Uterus (tissue), 4 donors: ENCODE data around the gene GPR149. TPM values are rescaled to one million over a fixed set of nuclear protein-coding genes. Genes with fewer than 3 reads are reported as not detected.

Source experiments
- DNase-seq, 2 donors: peaks; one replicate each; pipeline ENCODE4 v3.0.0-alpha.2; 2019 to 2020
- H3K27ac ChIP-seq, 2 donors: fragments of 200-600 bp; sonication (generic); 1 replicate in 1 of 2; 2 replicates in 1 of 2; pipeline ENCODE4 v1.5.1; 2016 to 2018
- H3K27me3 ChIP-seq, 2 donors: fragments of 200-600 bp; sonication (generic); one replicate each; pipeline ENCODE4 v1.5.1; 2018 to 2019; ENCODE audit warnings: control low read depth in 1 of 2
- H3K36me3 ChIP-seq, 2 donors: fragments of 200-600 bp; sonication (generic); one replicate each; pipeline ENCODE4 v1.5.1; 2019; ENCODE audit warnings: control low read depth in 1 of 2
- H3K4me1 ChIP-seq, 2 donors: fragments of 200-600 bp; sonication (generic); one replicate each; pipeline ENCODE4 v1.5.1; 2018 to 2019; ENCODE audit warnings: control low read depth in 1 of 2
- H3K4me3 ChIP-seq, 2 donors: fragments of 200-600 bp; sonication (generic); 1 replicate in 1 of 2; 2 replicates in 1 of 2; pipeline ENCODE4 v1.5.1; 2018 to 2019; ENCODE audit warnings: mild to moderate bottlenecking in 1 of 2
- H3K9me3 ChIP-seq, 2 donors: fragments of 200-600 bp; sonication (generic); one replicate each; pipeline ENCODE4 v1.5.1; 2019; ENCODE audit warnings: control low read depth in 1 of 2
- CTCF ChIP-seq, 4 experiments: fragments of 200-600 bp in 2 of 4; fragments of 450-650 bp in 2 of 4; sonication (generic) in 2 of 4; IDR thresholded peaks; one replicate each; pipeline ENCODE4 v1.5.1; 2016 to 2019; ENCODE audit warnings: antibody characterized with exemption in 4 of 4, mild to moderate bottlenecking in 2 of 4, moderate library complexity in 1 of 4
- POLR2A ChIP-seq, 2 donors: fragments of 450-650 bp; IDR thresholded peaks; one replicate each; pipeline ENCODE4 v1.6.1; 2016; ENCODE audit warnings: antibody characterized with exemption in 2 of 2, mild to moderate bottlenecking in 1 of 2, moderate library complexity in 1 of 2
- intact Hi-C: fragments of 100-400 bp; cut with DNase I; formaldehyde crosslinking; loops from one replicate; pipeline ENCODE4 v1.15.1; 2023; ENCODE audit warnings: low total_unique reads
- total RNA-seq, 4 donors: library from RNA; depleted of rRNA in 3 of 4; stranded (reverse); fragments of >200 nt in 3 of 4; gene quantifications; one replicate each; pipeline versions ENCODE4 v1.1.0 to v1.2.4, GENCODE V29; 2014 to 2023
- donor health status: DM: yes; HTN: yes; CAD: no.

The GPR149 gene
- total RNA-seq, 4 donors from 2014 or later = not detected

GRCh38 chr3:154431043-154431442 is 1.1 kb upstream of the GPR149 start:
- no peaks in the 10 kb centered on the region for H3K4me1 ChIP-seq
- DNase-seq = no peak
- TF ChIP-seq POLR2A (IDR thresholded peaks at IDR 0.05) (no peak), CTCF (IDR thresholded peaks at IDR 0.05) (no peak)
- no peaks in the 10 kb centered on the region for H3K9me3 ChIP-seq
- intact Hi-C loops = no loop called here
- H3K36me3 ChIP-seq = no peaks in the 10 kb centered on the region
- H3K27me3 ChIP-seq = peaks cover 0 to 21% of the 10 kb centered on the region in 2 donors
- H3K27ac ChIP-seq = no peak overlapping the region
- H3K4me3 ChIP-seq = no peak overlapping the region

GRCh38 chr3:154428286-154429206 is 1.4 kb downstream of the GPR149 start:
- Histone ChIP-seq H3K27me3 (peaks cover 0 to 21% of the 10 kb centered on the region in 2 donors), H3K4me3 (no peak overlapping the region), H3K27ac (no peak overlapping the region), H3K9me3 (no peaks in the 10 kb centered on the region), H3K4me1 (no peaks in the 10 kb centered on the region), H3K36me3 (no peaks in the 10 kb centered on the region)
- DNase-seq = no peak
- TF ChIP-seq CTCF (IDR thresholded peaks at IDR 0.05) (no peak), POLR2A (IDR thresholded peaks at IDR 0.05) (no peak)
- intact Hi-C loops = no loop called here

- no peaks in the 10 kb centered on the region for H3K4me1 ChIP-seq
- no peak for DNase-seq
- H3K36me3 ChIP-seq = no peaks in the 10 kb centered on the region
- H3K9me3 ChIP-seq = no peaks in the 10 kb centered on the region
- H3K4me3 ChIP-seq = no peak overlapping the region
- intact Hi-C loops = no loop called here
- peaks cover 0 to 21% of the 10 kb centered on the region in 2 donors for H3K27me3 ChIP-seq
- H3K27ac ChIP-seq = no peak overlapping the region
- TF ChIP-seq POLR2A (IDR thresholded peaks at IDR 0.05) = no peak
- TF ChIP-seq CTCF (IDR thresholded peaks at IDR 0.05) = no peak
These were observed 2.2 kb downstream of the GPR149 start for GRCh38 chr3:154427685-154428285.

GRCh38 chr3:154422694-154423093 is 7.3 kb downstream of the GPR149 start:
- intact Hi-C loops = no loop called here
- DNase-seq = no peak
- Histone ChIP-seq H3K27me3 (peaks cover 0 to 9% of the 10 kb centered on the region in 2 donors), H3K9me3 (no peaks in the 10 kb centered on the region), H3K36me3 (no peaks in the 10 kb centered on the region), H3K4me1 (no peaks in the 10 kb centered on the region), H3K4me3 (no peak overlapping the region), H3K27ac (no peak overlapping the region)
- TF ChIP-seq CTCF (IDR thresholded peaks at IDR 0.05) = no peak
- TF ChIP-seq POLR2A (IDR thresholded peaks at IDR 0.05) = no peak

GRCh38 chr3:154421083-154421482 is 8.9 kb downstream of the GPR149 start:
- no peak overlapping the region for H3K4me3 ChIP-seq
- TF ChIP-seq CTCF (IDR thresholded peaks at IDR 0.05) (no peak), POLR2A (IDR thresholded peaks at IDR 0.05) (no peak)
- intact Hi-C loops = no loop called here
- H3K27ac ChIP-seq = no peak overlapping the region
- H3K9me3 ChIP-seq = no peaks in the 10 kb centered on the region
- no peaks in the 10 kb centered on the region for H3K4me1 ChIP-seq
- DNase-seq = no peak
- no peaks in the 10 kb centered on the region for H3K27me3 ChIP-seq
- no peaks in the 10 kb centered on the region for H3K36me3 ChIP-seq
